SK-N-MC (cell line): ENCODE data around the gene CAMKMT.

Experiments used
- EZH2 ChIP-seq: fragments of 200-600 bp; sonication (generic); IDR thresholded peaks from one replicate; pipeline ENCODE4 v1.6.1; 2017; ENCODE audit warnings: antibody characterized with exemption
- FOXP2 ChIP-seq: optimal IDR thresholded peaks from 2 replicates; pipeline ENCODE3; 2011; ENCODE audit warnings: mild to moderate bottlenecking, moderate library complexity; ENCODE audit not compliant: insufficient read depth; ENCODE audit errors: extremely low read length, control extremely low read depth
- POLR2AphosphoS5 ChIP-seq: IDR thresholded peaks from 2 replicates; pipeline ENCODE4 v1.6.1; 2012; ENCODE audit warnings: mild to moderate bottlenecking, low read depth, low read length, borderline replicate concordance

DNA sequence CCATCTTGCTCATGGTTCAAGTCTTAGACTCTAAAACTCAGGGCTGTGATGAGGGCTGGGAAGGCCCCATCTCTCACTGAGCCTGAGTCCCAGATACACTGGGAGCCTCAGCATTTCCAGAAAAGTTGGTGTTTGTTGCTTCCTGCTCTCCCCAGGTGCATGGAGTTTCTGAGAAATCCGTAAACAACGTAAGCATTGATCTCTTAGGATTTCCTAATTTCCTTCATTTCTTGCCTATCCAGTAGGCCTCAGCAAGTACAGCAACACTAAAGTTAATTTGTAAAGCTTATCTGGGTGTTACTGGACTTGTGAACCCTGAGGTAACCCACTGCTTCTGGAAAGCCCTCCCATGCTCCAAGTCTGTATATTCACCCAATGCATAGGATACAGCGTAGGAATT, 380.3 kb downstream of the CAMKMT start:
- TF ChIP-seq EZH2 (no peak), POLR2AphosphoS5 (no peak), FOXP2 (no peak)
